Prostate gland (tissue), 2 donors: ENCODE data around the gene KCNH2. TPM values are rescaled to one million over a fixed set of nuclear protein-coding genes. Genes with fewer than 3 reads are reported as not detected.

Experiments used
- DNase-seq: peaks from one replicate; pipeline ENCODE4 v3.0.0-alpha.2; 2019; ENCODE audit warnings: low spot score
- H3K27ac ChIP-seq, 2 donors: fragments of 200-600 bp; sonication (generic); 2 replicates each; pipeline ENCODE4 v1.5.1; 2017 to 2019
- H3K27me3 ChIP-seq: fragments of 200-600 bp; sonication (generic); replicated peaks from 2 replicates; pipeline ENCODE4 v1.5.1; 2019; ENCODE audit not compliant: insufficient read depth
- H3K36me3 ChIP-seq, 2 donors: fragments of 200-600 bp; sonication (generic); 1 replicate in 1 of 2; 2 replicates in 1 of 2; pipeline versions ENCODE4 v1.5.1 to v1.8.1; 2017 to 2019
- H3K4me1 ChIP-seq: fragments of 200-600 bp; sonication (generic); replicated peaks from 2 replicates; pipeline ENCODE4 v1.5.1; 2019
- H3K4me3 ChIP-seq, 2 donors: fragments of 200-600 bp; sonication (generic); 2 replicates each; pipeline ENCODE4 v1.5.1; 2017 to 2019
- H3K9me3 ChIP-seq: fragments of 200-600 bp; sonication (generic); 2 replicates; pipeline ENCODE4 v1.5.1; 2017
- CTCF ChIP-seq, 4 experiments: fragments of 200-600 bp in 2 of 4; fragments of 450-650 bp in 2 of 4; sonication (generic) in 2 of 4; IDR thresholded peaks; 1 replicate in 3 of 4; 2 replicates in 1 of 4; pipeline ENCODE4 v1.5.1; 2016 to 2019; ENCODE audit warnings: antibody characterized with exemption in 4 of 4, mild to moderate bottlenecking in 2 of 4, moderate library complexity in 2 of 4
- POLR2A ChIP-seq: fragments of 450-650 bp; IDR thresholded peaks from one replicate; pipeline ENCODE4 v1.6.1; 2016; ENCODE audit warnings: antibody characterized with exemption, mild to moderate bottlenecking
- POLR2AphosphoS5 ChIP-seq: sonication (generic); formaldehyde crosslinking; IDR thresholded peaks from one replicate; pipeline ENCODE4 v1.6.1; 2017; ENCODE audit warnings: antibody characterized with exemption
- WGBS: methylation state at CpG from one replicate; pipeline ENCODE4 v1.1.5; 2018; 5-methylcytosine and 5-hydroxymethylcytosine counted together
- intact Hi-C: fragments of 100-400 bp; cut with DNase I; formaldehyde crosslinking; loops from one replicate; pipeline ENCODE4 v1.14.2; 2022
- total RNA-seq, 2 donors: library from RNA; depleted of rRNA; stranded (reverse); fragments of >200 nt; gene quantifications; one replicate each; pipeline ENCODE4 v1.1.0, GENCODE V29; 2016

KCNH2 gene
- total RNA-seq, 2 donors from 2014 or later: 10.1 to 184 TPM

- intact Hi-C loops: loop anchor here (10.0 kb wide), 1 partner anchor 117 kb away; the partner anchor contains the start of genes AGAP3, FASTK and TMUB1
- 37% methylated on average over 6 of the region's 6 CpGs for WGBS
- Histone ChIP-seq H3K4me1 (no peaks in the 10 kb centered on the region), H3K4me3 (no peak overlapping the region), H3K36me3 (no peaks in the 10 kb centered on the region), H3K9me3 (no peaks in the 10 kb centered on the region), H3K27me3 (no peaks in the 10 kb centered on the region), H3K27ac (no peak overlapping the region)
- no peak for DNase-seq
- TF ChIP-seq CTCF (IDR thresholded peaks at IDR 0.05) (no peak), POLR2AphosphoS5 (peak; percentile 34)
These were observed 10.8 kb downstream of the KCNH2 start for GRCh38 chr7:150967349-150967748.

GRCh38 chr7:150966002-150966401 lies 12.1 kb downstream of the KCNH2 start:
- 93% methylated on average over 1 of the region's 1 CpG for WGBS
- Histone ChIP-seq H3K36me3 (no peaks in the 10 kb centered on the region), H3K9me3 (no peaks in the 10 kb centered on the region), H3K27me3 (no peaks in the 10 kb centered on the region), H3K4me3 (no peak overlapping the region), H3K4me1 (no peaks in the 10 kb centered on the region), H3K27ac (no peak overlapping the region)
- TF ChIP-seq POLR2AphosphoS5 (no peak), CTCF (IDR thresholded peaks at IDR 0.05) (no peak), POLR2A (no peak)
- no peak for DNase-seq
- intact Hi-C loops: loop anchor here (10.0 kb wide), 1 partner anchor 119 kb away; the partner anchor contains the start of genes AGAP3, FASTK and TMUB1

GRCh38 chr7:150965273-150965830 lies 12.8 kb downstream of the KCNH2 start:
- no peak for TF ChIP-seq POLR2A
- no peak for TF ChIP-seq CTCF (IDR thresholded peaks at IDR 0.05)
- no peak for TF ChIP-seq POLR2AphosphoS5
- no peak for DNase-seq
- Histone ChIP-seq H3K4me3 (no peak overlapping the region), H3K4me1 (no peaks in the 10 kb centered on the region), H3K36me3 (no peaks in the 10 kb centered on the region), H3K27ac (peak overlapping the region in 1 of 2 donors; percentile 8), H3K9me3 (no peaks in the 10 kb centered on the region), H3K27me3 (no peaks in the 10 kb centered on the region)
- intact Hi-C loops: loop anchor here (10.0 kb wide), 1 partner anchor 119 kb away; the partner anchor contains the start of genes AGAP3, FASTK and TMUB1
- WGBS: 81% methylated on average over 16 of the region's 16 CpGs

GRCh38 chr7:150964593-150965111 lies 13.5 kb downstream of the KCNH2 start:
- WGBS: 54% methylated on average over 16 of the region's 16 CpGs
- Histone ChIP-seq H3K4me1 (no peaks in the 10 kb centered on the region), H3K27ac (peak overlapping the region; percentile 8 to 18), H3K4me3 (no peak overlapping the region), H3K9me3 (no peaks in the 10 kb centered on the region), H3K36me3 (no peaks in the 10 kb centered on the region), H3K27me3 (no peaks in the 10 kb centered on the region)
- no peak for DNase-seq
- TF ChIP-seq POLR2AphosphoS5 (no peak), CTCF (IDR thresholded peaks at IDR 0.05) (peak in 1 of 4 experiments; percentile 15)
- intact Hi-C loops: loop anchor here (10.0 kb wide), 1 partner anchor 120 kb away; the partner anchor contains the start of genes AGAP3, FASTK and TMUB1
